H1 (cell line): ENCODE results near the gene RAD51B. TPM values are rescaled to one million over a fixed set of nuclear protein-coding genes. Genes with fewer than 3 reads are reported as not detected.

ENCODE experiments used
- EP300 ChIP-seq, 2 experiments: IDR thresholded peaks; 1 replicate in 1 of 2; 2 replicates in 1 of 2; pipeline ENCODE4 v1.6.1; 2011 to 2012; ENCODE audit warnings: low read depth in 2 of 2, low read length in 2 of 2, mild to moderate bottlenecking in 2 of 2, borderline replicate concordance in 1 of 2, inconsistent platforms in 1 of 2, moderate library complexity in 1 of 2
- NRF1 ChIP-seq: IDR thresholded peaks from 2 replicates; pipeline ENCODE4 v1.6.1; 2011; ENCODE audit warnings: mild to moderate bottlenecking, low read depth, low read length, improper control_type of control experiment
- RXRA ChIP-seq: IDR thresholded peaks from 2 replicates; pipeline ENCODE4 v1.6.1; 2011; ENCODE audit warnings: low read depth, mild to moderate bottlenecking, low read length, moderate library complexity; ENCODE audit not compliant: insufficient read depth
- SIN3A ChIP-seq, 2 experiments: IDR thresholded peaks in 1 of 2; conservative IDR thresholded peaks in 1 of 2; 2 replicates each; pipeline ENCODE4 v1.6.1; 2011 to 2012; ENCODE audit warnings: low read length in 2 of 2, improper control_type of control experiment in 1 of 2, low read depth in 1 of 2, mild to moderate bottlenecking in 1 of 2
- polyA plus RNA-seq, 7 experiments: library from polyadenylated mRNA; depleted of rRNA in 3 of 7; stranded (reverse) in 5 of 7; unstranded in 2 of 7; fragments of >200 nt in 5 of 7; fragments of 200-250 nt in 2 of 7; gene quantifications; 1 replicate in 5 of 7; 2 replicates in 1 of 7; 4 replicates in 1 of 7; pipeline versions ENCODE4 v1.2.1 to v1.2.3, GENCODE V29; 2011 to 2013; ENCODE audit warnings: missing spikeins in 2 of 7, mixed read lengths in 2 of 7
- total RNA-seq: library from RNA; stranded (reverse); fragmentation: NEBNext Ultra II Directional; extraction: Animal tissue kit (Norgen Biotek cat#: 25700); gene quantifications from 2 replicates; pipeline ENCODE4 v1.2.1, GENCODE V29; 2021

Gene RAD51B
- total and polyA plus RNA-seq, 2 of the 8 experiments (the other 6 are each of a cell fraction or from before 2014, with no cell fraction given), result 3.9 to 14.9 TPM

DNA sequence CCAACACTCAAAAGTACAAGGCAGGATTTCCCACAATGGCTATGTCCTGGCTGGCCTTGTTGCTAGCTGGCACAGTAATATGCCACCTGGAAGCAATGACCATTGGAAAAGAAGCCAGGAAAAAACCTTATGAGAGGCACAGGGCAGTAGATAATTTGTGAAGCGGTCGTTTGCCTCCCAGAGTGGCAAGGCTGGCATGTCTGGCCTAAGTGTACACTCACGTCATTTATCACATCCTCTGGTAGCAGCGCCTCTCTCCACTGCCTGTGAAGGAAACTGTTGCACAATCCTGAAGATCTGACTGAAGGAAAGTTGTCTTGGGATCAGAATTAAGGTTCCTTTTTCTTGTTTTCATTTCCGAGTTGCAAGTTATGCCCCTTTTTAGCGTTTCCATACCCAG lies 564.8 kb downstream of the RAD51B start (continued):
- no peak for TF ChIP-seq SIN3A (conservative IDR thresholded peaks at IDR 0.05 in 1 of 2, IDR thresholded peaks at IDR 0.05 in 1 of 2; ENCODE audit: low read depth in 1 of 2, low read length in 2 of 2)
- no peak for TF ChIP-seq RXRA
- TF ChIP-seq EP300 (IDR thresholded peaks at IDR 0.05; ENCODE audit: borderline replicate concordance in 1 of 2, low read depth in 2 of 2, low read length in 2 of 2), result no peak
- TF ChIP-seq NRF1, result no peak
